LoVo (cell line): ENCODE measurements around the gene RPIA.

Experiments
- DNase-seq: peaks from one replicate; pipeline ENCODE4 v3.0.0-alpha.2; 2016; ENCODE audit warnings: low spot score

Gene RPIA

DNA sequence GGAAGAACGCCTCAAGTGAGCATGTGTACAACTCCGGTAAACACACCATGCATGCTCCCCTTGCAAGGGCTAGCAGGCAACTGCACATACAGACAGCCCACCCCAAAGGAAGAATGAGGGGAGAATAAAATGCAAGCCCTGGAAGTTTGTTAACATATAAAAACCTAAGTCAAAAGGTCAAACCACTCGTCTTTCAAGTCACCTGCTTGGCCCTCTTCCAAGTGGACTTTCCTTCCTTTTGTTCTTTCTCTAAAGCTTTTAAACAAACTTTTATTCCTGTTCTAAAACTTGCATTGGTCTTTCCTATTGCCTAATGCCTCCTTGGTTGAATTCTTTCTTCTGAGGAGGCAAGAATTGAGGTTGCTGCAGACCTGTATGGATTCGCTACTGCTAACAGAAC, 5.2 kb upstream of the RPIA start:
- no peak for DNase-seq

DNA sequence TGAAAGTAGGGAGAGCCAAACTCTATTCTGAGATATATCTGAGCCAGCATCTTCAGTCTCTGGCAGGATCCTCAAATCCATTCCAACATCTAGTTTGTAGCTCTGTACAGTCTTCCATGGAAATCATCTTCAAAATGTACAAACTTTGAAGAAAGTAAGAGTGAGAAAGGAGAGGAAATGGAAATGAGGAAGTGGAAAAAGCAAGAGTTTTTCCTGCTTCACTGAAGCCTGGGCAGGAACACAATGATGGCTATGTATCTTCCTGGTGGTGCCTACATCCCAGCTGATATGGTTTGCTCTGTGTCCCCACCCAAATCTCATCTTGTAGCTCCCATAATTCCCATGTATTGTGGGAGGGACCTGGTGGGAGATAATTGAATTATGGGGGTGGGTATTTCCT, 4.1 kb upstream of the RPIA start:
- no peak for DNase-seq

DNA sequence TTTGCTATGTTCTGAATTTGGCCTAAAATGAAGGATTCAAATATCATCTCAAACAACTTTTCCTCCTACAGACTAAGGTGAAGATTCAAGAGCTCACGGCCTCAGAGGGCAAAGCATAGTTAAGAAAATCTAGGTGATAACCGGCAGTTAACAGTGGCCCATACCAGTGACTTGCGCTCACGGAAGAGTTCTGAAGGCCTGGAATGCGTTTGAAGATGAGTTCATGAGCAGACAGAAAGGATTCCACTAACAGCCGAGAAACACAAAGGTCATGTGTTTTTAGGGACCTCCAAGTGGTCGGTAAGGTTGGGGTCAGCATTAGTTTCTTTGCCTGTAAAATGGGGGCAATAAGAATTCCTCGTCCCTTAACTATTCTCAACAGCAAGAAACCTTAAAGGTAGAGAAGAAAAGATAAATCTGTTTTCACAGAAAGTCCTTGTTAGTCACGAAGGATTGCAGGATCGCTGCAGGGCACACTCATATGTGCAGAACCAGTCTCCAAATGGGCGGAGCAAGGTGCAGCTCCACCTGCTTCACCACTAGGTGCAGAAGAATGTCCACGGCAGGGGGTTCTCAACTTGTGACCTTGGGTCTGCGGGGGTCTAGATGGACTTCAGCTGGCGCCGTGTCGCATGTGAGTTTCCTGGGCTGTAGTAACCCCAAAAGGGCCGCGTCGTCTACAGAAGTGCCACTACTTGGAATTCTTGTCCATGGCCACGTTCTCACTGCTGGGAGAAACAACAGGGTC, 708 bp upstream of the RPIA start:
- peak; percentile 44 for DNase-seq

DNA sequence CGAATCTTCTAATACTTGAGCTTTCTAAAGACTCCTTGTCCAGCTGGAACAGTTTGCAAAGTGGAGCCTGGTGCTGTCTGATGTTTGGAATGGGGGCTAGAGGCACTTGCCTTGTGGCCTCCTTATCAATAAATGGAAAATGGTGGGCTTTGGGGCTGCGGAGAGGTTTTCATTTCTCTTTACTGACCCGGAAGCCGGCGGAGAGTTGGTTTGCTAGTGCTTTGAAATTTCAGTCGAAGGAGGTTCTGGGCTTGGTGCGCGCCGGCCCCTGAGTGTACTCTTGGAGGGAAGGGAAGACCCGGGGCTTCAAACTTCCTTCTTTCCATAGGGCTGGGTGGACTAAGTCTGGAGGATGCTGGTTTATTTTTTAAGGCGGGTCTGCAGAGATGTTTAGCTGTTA, 714 bp downstream of the RPIA start:
- DNase-seq, result peak; percentile 14

DNA sequence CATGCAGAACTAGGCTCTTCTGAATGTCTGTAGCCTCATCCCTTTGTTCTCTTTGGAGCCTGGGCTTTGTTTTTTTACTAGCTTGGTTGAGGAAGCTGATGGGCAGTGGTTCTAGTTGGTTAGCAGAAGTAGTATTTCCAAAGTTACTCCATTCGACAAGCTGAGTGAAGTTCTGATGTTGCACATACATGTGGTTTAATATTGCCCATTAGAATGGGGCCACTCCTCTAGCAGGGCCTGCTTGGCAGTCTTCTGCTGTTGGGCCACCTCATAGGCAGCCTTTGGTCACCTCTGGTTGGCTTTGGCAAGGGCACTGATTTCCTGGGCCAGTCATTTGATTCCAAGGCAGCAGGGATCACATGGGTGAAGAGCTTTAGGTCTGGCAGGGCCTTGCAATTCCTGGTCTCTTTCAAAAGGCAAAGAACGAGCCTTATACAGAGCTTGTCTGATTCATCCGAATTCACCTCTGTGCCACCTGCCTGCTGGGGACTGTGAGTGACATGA, 2.5 kb downstream of the RPIA start:
- no peak for DNase-seq

DNA sequence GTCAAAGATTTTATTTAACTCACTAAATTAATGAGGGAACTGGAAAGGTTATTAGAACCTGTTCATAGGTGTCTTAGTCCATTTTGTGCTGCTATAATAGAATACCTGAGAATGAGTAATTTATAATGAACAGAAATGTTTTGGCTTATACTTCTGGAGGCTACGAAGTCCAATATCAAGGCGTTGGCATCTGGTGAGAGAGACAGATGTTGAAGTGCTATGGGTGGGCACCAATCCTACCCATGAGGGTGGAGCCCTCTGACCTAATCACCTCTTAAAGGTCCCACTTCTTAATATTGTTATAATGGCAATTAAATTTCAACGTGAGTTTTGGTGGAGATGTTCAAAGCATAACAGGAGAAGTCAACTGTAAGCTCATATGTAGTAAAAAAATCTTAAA, 5.1 kb downstream of the RPIA start:
- DNase-seq, result no peak

DNA sequence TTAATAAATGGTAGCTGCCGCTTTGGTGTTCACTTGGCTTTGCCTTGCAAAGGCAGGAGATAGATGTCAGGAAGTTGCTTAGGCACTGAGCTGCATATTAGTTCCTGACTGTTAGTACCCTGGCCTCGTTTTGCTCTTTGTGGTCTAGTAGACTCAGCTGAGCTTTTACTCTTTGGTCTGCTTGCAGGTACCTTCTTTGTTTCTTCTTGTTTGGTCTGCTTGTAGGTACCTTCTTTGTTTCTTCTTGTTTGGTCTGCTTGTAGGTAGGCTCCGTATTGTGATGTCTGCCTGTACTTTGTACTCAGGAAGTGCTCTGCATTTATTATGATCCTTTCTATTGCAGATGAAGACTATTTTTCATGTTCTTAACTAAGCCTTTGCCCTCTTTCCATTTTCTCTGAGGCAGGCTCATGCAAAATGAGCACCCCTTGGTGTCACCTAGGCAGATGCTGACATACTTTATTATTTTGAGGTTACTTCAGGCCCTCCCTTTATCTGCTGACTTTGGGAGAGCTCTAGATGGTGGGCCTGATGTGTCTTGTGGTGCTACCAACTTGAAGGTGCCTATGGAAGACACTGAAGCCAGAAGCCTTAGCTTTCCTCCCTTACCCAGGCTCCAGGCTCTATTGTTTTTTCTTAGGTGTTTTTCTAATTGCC, 6.0 kb downstream of the RPIA start:
- no peak for DNase-seq

DNA sequence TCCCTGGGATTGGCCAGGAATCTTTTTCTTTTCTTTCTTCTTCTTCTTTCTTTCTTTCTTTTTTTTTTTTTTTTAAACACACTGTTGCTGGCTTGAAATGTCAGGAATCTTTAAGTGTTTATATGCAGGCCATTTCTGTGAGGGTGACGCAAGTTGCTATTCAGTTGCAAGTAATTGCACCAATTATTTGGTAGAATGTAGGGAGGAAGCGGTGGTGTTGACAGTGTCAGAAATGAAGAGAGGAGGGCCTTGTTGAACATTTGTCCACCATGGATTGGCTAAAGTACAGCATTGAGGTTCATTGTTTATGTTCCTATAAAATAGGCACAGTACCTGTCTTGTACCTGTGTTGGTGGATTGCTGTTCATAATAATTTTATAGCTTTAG, 6.5 kb downstream of the RPIA start:
- no peak for DNase-seq

DNA sequence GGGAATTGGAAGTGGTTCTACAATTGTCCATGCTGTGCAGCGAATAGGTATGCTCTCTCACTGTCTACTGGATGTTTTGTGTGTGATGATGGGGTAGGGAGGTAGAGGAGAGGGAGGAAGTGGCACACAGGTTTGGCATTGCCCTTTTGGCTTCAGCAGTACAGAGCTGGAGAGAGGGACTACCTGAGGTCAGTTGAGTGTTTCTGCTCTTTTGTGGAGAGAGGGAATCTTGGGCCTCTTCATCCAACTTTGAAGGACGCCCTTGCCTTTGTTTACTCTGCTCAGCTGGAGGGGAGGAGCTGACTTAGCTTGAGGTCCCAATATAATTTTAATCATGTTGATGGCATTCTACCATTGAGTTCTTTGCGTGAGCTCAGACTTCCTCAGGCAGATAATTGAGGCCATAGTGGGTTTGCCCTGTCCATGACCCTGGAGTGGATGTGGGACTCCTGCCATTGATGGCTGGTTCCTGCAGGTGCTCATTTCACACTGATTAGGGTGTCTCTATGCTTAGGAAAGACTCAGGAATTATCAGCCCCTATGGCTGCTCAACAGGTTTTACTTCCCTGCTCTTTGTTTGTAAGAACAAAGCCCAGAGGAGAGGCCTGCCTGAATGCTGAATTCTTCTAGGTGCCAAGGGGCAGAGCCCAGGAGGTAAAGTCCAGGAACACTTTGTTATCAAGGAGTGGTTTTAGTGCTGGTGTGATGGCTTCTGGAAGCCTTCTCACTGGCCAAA, 7.2 kb downstream of the RPIA start:
- no peak for DNase-seq

DNA sequence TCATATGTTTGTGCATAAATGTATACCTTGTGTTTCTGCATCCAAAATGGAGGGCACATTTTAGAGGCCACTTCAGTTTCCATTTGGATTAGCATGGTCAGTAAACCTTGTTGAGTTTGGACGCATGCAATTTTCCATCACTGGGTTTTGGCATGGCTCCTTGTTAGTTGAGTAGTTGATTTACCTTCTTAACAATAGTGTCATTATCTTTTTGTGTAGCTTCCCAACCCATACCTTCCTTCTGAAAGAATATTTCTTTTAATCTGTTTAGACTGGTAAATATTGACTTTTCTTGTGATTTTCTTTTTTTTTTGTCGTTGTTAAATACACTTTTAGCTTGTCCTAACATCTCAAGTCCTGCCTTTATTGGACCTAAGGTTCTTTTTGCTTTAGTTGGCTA, 15.5 kb downstream of the RPIA start:
- DNase-seq, result no peak

DNA sequence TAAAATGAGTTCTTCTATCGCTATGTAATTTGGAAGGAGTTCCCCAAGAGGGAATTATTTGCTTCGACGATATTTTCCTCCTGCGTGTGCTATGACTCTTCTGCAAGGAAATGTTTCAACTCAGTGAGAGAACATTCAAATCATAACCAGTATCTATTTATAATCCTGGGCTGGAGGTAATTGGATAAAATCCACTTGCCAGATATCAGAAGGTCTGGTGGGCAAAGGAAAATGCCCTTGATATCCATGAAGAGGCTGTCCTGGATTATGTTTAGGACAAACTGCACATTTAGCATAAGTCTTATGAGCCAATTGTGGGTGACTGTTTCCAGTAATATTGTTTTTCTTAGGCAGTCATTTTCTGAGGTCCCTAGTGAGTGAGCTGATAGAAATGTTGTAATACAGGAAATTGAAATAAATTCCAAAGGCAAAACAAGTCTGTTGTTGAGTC, 17.7 kb downstream of the RPIA start:
- no peak for DNase-seq

DNA sequence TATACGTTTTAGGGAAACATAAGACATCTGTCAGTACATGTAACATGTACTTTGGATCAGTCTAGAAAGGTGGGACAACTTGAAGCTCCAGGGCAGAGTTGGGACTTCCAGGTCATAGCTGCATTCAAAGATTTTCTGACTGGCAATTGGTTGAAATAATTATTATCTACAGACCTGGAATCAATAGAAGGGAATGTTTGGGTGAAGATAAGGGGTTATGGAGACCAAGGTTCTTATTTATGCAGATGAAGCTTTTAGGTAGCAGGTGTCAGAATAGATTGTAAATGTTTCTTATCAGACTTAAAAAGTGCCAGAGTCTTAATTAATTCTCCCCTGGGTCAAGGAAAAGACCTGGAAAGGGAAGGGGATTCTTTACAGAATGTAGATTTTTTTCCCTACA, 19.8 kb downstream of the RPIA start:
- DNase-seq, result no peak

DNA sequence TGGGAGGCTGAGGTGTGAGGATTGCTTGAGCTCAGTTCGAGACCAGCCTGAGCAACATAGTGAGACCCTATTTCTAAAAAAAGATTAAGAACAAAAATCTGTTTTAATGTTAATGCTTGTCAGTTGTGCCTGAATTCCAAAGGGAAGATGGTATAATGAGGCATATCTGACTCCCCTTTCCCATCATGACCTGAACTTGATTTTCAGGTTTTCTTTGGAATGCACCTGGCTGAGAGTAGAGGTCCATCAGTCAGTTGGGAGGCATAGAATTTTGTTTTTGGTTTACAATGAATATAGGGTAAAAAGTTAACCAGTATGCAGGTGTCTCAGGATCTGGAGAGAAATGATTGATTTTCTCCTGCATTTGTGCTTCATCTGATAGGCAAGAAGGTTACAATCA, 20.4 kb downstream of the RPIA start:
- no peak for DNase-seq

DNA sequence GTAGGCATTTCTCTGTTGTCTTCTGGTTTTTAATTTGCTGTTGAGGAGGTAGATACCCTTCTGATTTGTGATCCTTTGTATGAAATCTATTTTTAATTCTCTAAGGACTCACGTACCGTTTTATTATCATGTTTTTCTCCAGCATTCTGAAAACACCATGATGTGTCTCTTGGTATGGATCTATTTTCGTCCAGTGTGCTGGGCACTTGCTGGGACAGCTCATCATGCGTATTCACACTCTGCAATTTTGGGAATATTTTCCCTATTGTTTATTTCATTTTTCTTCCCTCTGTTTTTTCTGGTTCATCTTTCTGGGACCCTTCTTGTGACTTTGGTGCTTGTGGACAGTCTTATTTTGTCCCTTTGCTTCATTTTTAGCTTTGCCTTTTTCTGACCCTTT, 21.9 kb downstream of the RPIA start:
- DNase-seq, result no peak

DNA sequence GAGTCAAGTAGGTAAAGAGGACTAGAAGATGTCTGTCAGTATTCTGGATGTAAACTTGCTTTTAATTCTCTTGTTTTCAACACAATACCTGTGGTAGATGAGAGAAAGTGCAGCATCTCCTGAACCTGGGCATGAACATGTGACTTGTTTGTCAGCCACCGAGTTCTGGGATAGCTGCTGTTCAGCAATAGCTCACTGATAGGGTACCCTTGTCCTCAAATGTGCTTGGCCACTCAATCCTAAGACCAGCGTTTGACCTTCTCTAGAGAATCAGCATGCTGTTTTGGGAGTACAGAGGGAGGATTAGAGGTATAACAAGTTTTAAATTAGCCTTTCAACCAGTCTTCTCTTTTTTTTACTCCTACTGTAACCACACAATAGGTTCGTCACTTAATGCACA, 23.2 kb downstream of the RPIA start:
- no peak for DNase-seq

DNA sequence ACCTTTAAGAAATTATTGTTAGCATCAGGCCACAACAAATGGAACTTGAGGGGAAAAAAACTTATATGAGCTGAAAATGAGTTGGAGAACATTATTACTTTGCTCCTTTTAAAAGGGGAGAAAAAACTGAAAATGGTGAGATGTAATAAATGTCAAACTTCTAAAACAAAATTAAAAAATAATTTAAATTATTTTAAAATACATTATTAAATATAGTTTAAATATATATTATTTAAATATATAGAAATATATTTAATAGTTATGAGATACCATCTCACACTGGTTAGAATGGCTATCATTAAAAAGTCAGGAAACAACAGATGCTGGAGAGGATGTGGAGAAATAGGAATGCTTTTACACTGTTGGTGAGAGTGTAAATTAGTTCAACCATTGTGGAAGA, 28.9 kb downstream of the RPIA start:
- DNase-seq, result no peak

DNA sequence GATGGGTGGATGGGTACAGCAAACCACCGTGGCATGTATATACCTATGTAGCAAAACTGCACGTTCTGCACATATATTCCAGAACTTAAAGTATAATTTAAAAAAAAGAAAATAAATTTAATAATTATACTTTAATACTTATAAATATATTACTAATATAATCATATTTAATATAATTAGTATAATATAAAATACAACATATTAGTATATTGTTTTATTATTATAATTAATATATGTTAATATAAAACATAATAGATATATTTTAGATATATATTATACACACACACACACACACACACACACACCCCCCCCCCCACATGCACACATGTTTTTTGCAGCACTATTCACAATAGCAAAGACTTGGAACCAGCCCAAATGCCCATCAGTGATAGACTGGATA, 29.8 kb downstream of the RPIA start:
- no peak for DNase-seq

DNA sequence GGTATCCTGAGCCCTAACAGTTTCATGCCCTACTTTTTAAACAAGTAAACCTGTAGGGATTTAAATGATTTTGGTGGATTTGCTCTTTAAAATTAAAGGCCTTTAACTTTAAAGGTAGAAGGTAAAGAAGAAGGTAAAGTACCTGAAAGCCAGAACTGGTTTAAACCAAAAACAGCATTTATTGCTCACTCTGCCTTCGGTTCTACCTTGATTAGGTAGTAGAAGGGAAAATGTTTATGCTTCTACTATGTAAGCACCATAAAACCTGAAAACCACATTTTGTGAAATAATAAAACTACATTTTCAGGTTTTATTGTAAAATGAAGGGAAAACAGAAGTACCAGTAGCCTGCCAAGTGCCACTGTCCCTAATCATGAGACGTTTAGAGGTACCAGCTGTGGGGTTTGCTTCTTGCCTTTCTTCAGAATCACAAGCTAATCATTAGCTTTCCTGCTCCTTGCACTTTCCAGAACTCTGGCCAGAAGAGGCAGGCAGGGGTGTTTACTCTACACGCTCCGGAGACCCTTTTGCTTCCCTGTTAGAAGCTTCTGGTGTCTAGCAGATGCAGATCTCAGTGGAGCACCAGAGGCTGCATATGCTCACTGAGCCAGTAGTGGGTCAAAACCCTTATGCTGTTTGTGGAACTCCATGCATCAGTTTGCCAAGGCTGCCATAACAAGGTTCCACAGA, 33.3 kb downstream of the RPIA start:
- DNase-seq, result no peak

DNA sequence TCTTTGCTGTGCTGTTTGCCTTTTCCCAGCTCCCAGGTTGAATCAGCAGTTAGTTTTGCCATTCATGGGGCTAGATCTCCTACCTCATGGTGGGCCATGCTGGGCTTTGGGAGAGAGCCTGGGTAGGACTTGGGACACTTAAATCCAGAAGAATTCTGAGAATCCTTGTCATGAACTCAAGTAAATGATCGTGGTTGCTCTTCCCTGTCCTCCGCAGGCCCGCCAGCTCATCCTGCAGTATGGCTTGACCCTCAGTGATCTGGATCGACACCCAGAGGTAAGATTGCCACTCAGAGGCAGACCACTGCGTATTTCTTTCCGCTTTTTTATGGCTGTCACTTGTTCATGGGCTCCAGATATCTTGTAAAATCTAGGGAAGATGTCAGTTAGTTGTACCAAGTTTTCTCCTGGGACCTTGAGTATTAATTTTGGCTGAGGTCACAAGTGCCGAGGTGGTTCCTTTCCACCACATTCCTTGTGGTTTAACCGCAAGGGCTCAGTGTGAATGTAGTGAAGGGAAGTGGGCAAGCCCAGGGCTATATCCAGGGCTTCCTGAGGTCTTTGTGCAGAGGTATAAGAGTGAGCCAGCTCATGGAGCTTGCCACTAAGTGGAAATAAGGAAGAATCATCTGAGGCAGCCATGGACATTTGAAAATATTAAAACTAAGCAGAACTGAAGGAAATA, 37.7 kb downstream of the RPIA start:
- DNase-seq, result no peak

DNA sequence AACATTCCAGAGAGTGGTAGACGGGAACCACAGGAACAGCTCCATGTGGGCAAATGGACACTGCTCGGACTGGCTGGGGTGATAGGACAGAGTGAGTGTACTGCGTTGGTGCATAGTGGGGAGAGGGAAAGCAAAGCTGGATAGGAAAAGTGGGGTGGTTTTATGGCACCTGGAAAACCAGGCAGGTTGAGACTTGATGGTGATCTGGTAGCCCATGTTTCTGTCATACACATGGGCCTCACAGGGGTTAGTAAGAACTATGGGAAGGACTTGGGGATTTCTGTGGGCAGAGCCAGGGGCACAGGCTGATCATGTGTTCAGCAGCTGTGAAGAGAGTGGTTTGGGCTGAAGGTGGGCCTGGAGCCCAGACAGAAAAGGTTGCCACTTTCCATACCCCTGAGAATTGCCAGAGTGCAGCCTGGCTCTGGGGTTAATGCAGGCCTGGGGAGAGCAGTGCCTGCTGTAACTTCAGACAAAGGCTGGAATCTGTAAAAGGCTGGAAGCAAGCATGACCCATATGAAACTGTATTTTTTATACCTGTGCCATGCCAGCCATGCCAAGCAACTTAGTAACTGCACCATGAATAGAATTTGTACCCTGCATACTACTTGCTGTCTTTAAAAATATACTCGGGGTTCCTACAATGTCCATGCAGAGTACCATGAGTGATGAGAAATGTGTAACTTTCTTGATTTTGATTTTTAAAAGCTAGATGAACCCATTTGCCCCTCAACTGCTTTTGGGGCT, 41.9 kb downstream of the RPIA start:
- no peak for DNase-seq

DNA sequence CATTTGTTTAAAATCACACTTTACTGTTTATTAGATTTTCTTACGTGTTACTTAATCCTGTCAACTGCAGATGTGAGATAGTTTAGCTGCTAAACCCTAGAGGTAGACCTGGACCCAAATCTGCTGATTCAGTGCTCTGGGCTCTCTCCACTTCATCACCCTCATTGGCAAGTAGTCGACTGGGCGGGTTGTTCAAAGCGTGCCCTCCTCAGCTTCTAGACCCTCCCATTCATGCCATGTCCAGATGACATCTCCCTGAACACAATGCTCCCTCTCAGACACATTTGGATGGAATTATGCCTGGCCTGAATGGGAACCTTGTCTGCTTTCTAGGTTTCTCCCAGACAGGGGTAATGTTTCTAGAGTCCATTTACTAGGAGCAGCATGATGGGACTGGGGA, 43.7 kb downstream of the RPIA start:
- no peak for DNase-seq
